Activated CD8-positive, alpha-beta memory T cell treated with anti-CD3 and anti-CD28 coated beads, Interleukin-2, amount 50 U/mL, for 1 hour (primary cell): ENCODE measurements around the gene TBC1D7.
"Not testable (repeated sequence)": the region's sequence is repeated elsewhere in the genome, so short reads cannot be mapped to it uniquely, and the experiment has no call there.

Experiments
- DNase-seq: peaks from one replicate; pipeline ENCODE4 v3.0.0-alpha.2; 2020; ENCODE audit errors: extremely low read depth

TBC1D7 gene

DNA sequence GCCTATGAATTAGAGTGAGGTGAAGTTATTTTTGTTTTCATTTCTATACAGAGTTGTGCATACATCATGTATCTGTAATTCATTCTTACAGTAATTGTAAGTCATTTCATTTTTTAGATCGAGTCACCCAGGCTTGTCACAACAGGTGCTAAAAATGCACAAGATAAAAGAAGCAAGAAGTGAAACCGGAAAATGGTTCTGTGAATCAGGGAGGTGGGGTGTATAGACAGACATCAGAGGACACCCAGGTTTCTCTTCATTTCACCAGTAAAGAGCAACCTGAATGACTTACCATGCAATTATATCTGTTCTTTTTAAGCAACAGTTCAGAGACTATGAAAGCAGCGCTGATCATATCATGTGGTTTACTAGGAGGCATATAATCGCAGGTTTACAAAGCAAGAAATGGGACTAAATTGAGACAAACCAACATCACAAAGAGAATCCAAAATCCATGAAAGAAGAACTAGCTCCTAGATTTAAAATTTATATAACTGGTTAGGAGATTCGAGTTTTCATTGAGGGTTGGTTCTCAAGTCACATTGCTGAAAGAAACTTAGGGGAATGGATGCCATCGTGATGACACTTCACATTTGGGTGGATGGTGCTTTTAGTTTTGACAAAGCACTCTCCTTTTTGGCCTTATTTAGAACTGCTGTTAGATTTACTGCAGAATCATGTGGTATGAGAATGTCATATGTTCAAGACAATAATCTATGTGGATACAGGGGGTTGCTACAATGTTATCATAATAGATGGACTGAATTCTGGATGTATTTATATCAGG lies 27.9 kb upstream of the TBC1D7 start:
- DNase-seq = no peak

DNA sequence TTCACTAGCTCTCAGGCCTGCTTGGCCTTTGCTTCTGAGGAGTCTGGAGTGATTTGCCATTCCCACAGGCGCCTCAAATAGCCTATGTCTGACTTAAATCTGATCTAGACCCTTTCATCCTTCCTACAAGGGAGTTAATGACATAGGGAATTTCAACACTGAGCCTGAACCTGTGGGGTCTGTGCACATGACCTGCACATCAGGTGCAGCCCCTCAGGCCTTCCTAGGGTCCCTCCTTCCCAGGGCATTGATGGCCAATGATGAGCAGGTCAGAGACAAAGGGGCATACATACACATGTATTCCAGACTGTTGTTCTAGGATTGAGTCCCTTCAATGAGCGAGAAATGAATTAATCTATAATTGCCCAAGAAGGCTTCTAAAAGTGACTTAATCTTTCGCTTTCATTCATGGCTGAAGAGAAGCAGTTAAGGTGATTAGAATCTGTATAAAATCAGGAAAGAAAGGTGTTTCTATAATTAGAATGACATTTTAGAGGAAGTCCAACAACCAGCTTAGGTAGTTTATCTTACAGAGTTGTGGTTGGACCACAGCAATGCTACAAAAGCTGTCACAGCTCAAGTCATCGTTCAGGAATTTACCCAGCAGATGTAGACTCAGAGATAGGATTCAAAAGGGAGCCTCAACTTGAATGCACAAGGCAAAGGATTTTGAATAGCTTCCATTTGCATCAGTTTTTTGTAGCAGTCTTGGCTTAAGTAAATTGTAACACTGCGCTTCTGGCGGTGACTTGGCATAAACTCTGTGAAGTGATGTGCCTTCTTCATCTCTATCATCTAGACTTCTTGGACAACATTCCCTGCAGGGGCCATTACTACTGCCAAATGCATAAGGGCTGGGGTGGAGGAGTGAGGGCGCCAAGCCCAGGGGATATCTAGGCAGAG lies 27.0 kb upstream of the TBC1D7 start:
- DNase-seq = no peak

DNA sequence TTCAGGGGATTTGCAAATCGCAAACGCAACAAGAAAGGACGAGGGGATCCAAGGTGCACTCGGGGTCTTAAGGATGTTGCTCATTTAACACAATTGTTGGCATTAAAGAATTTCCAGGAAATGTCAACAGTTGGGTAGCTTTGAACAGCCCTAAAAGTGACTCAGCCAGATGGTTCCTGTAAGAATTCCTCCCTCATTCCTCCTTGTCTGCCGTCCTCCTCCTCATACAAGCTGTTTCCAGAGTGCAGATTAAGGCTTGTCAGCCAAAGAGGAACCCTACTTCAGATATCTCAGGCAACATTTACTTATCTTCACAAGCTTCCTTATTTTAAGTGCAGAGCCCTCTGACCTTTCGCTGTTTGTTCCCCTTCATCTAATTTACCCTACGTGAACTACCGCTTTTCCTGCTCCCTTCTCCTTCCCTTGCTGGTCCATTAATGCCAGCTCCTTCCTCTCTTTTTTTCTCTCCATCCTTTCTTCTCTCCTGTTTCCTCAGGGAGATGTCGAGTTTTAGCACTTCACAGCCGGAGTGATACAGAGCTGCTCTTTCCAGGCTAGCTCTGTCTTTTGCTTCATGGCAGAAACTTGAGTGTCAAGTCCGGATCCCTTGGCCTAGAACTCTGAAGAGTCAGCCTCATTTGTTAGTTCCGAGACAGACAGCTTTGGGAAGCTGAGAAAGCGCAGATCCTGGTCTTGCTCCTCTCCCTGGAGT lies 26.1 kb upstream of the TBC1D7 start:
- DNase-seq = no peak

DNA sequence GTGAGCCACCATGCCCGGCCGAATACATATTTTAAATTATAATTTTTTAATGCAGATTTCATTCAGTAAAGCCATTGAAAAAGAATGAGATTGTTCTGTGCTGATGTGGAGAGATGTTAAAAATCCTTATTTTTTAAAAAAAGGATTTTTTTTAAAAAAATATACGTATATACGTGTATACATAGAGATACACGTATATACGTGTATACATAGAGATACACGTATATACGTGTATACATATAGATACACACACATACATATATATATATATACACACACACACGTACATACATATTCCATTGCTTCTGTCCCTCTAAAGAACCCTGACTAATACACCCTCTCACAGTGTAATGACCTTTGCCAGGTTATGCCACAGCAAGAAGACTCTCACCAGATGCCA lies 23.8 kb upstream of the TBC1D7 start:
- DNase-seq = no peak

DNA sequence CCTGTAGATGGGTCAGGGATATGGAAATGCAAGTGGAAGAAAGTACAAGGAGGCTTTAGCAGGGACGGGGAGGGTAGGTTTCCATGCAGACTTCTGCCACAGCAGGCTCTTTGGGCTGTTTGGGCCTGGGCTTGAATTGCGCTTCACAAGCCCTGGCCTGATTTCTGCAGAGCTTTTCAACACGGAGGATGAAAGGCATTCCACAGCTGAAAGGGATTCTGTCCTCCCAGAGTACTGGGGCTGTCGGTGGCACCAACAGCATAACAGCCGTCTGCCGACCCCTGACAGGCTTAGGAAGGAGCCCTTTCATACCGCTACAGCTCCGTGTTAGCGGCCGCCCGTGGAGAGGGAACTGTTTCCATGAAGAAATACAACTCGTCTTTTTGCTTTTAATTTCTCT lies 22.9 kb upstream of the TBC1D7 start:
- DNase-seq = no peak

DNA sequence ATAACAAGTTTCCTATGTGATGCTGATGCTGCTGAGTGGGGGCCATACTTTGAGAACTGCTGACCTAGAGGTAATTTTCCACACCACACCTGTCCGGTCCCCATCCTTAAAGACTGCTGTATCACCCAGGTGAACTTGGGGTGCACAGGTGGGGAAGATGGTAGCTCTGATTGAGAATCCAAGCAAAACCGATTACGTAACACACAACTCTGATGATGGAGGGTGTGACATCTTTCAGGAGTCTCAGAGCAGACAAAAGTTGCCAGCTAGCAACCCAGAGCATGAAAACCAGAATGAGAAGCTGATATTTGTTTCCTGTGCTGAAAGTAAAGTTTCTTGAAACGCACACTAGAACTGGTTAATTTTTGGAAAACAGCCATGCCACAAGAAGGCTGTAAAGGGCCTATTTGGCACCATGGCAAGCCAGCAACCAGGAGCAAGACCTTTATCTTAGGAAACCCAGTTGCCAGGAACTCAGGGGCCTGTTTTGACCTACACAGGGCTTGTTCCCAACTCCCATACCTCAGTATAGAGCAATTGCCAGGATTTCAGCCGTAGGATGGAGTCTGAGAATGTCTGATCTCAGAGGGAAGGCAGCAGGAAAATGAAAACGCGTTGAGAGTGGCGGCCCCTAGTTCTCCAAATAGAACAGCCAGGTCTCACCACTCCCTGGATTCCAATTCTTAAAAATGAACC lies 21.6 kb upstream of the TBC1D7 start:
- DNase-seq = no peak

DNA sequence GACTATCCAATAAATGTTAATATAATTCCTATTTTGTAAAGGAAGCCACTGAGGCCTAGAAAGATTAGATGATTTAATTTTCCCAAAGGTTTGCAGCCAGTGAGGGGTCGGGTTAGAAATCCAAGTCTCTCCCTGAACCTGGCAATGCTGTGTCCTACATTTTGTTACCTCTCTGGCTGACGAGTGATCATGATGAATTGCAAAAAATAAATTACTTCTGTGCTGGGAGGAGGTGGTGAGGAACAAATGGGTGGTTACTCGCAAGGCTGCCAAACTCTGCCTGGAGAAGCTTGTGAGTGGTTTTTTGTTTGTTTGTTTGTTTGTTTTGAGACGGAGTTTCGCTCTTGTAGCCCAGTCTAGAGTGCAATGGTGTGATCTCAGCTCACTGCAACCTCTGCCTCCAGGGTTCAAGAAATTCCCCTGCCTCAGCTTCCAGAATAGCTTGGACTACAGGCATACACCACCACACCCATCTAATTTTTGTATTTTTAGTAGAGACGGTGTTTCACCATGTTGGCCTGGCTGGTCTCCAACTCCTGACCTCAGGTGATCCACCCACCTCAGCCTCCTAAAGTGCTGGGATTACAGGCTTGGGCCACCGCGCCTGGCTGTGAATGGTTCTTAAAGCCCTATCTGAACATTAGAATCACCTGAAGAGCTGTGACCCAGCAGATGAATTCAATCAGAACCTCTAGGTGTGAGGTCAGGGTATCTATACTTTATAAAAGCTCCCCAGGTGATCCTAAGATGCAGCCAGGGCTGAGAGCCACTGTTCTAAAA lies 20.2 kb upstream of the TBC1D7 start:
- no peak for DNase-seq

DNA sequence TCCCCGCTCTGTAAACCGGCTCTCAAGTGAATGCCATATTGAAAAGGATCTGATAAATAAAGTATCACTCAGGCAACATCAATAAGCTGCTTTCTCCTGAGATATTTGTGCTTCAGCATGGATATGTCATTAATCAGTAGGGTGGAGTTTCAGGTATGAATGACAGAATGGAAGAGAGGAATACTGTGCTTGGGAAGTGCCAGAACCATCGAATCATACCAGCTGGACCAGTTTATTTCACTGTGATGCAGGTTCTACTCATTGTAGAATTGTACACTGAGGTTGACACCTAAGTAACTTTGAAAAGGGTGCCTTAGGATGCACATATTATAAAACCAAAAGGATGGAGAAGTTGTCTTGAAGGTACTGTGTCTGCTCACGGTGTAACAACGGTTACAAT lies 17.9 kb upstream of the TBC1D7 start:
- no peak for DNase-seq

DNA sequence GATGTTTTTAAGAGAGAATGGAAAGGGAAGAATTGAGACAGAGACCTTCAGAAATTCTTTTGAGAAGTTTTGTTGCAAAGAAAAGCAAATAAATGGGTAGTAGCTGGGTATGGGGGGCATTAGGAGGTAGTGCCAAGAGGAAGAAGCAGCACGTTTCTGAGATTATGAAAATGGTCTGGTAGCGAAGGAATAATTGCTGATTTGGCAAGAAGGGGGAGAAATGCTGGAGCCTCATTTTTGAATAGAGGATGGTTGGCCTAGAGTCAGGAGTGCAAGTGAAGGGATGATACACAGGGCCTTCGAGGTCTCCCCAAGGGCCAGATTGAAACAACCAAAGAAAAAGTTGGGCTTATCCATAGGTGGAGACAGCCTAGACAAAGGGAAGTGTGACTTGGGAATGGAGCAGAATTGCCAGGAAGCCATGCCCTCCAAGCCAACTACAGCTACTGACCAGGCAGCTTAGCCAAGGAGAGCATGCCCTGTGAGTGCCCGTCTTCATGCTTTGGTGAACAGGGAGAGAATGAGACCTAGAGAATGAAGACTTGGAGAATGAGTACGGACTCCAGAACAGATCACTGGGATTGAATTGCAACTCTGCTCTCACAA lies 14.2 kb upstream of the TBC1D7 start:
- DNase-seq = no peak

DNA sequence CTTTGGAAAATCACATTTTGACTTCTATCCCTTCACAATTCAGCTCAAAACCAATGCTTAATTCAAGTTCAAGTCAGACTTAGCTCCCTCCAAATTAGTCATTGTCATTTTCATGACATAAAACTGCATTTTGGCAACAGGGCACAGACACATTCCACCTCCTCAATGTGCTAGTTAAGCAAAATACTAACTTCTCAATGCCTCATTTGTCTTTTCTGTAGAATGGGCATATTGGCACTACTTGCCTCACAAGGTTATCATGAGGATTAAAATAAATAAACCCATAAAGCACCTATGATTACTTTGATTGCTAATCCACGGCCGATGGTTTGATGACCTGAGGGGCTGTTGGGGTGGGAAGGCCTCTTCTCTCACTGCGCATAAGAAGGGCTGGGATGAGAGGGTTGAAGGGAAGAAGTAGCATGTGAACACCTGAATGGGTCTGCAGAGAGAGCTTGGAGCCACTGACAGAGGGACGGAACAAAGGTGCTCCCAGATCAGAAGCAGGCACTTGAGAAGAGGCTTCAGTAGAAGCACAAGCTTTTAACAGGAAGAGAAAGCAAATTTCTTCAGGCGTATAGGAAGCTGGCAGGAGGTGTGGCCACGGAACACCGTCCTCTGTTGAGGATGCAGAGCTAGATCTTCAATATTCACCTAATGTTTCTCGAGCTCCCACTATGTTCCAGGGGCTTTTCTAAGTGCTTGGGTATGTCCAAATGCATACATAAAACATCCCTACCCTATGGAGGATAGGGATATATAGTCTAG lies 11.7 kb upstream of the TBC1D7 start:
- DNase-seq = no peak

DNA sequence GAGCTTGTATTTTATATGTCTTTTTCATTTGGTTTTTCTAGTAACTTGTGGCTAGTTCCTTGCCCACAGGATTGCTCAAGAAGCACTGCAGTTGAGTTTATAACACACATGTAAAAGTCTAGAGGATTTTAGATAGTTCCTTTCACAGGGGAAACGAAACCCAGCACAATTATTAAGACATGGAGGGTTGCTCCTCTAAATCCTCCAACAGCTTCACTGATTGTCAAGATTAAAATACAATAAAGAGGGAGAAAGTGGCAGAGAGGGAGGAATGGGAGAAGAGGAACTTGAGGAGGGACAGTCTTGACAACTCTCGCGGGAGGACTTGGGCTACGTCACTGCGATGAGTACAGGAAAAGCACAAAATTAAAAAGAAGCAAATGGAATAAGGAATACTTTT lies 9.7 kb upstream of the TBC1D7 start:
- no peak for DNase-seq

DNA sequence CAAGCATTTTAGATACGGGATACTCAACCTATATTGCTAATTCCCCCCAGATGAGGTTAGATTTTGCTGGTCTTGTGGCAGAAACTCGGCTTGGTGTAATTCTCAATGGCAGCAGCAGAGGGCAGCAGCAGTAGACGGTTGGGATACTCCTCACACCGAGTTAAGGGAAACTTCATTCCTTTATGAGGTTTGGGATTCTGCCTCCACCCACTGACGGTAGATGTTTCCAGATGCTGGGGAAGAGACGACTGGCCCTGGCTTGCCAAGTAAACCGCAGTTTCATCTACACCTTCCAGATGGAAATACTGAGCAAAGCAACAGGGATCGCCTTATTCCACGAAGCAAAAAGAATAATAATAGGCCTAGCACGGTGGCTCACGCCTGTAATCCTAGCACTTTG lies 8.2 kb upstream of the TBC1D7 start:
- no peak for DNase-seq

DNA sequence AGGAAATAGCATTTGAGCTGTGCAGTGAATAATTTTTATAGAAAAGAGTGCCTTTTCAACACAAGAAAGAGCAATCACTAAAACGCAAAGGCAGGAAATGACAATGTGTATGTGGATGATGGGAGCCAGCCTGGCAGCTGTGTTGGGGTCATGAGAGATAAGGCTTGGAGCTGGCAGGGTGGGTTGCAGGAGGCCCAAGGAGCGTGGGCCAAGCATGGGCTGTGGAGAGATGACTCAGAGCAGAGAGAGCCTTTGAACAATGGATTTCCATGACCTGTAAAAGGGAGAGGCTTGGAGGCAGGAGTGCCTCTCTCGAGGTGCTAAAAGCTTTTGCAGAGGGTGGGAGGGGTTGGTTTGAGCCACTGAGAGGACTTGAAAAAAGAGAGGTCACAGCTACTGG lies 6.6 kb upstream of the TBC1D7 start:
- DNase-seq = no peak

DNA sequence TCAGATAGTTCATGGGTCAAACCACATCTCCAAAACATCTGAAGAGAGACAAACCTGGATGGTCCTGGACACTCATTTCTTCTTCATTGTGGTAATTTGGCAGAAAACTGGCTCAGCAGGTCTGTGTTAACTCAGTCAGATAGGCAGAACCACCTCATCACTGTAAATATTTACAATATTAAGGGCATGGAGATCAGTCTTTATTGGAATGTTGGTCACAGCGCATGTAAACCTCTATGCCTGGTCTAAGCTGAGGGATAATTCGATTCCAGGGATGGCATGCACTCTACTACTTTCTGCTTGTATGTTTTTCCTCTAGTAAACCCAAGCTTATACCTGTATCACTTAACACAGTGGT lies 4.0 kb upstream of the TBC1D7 start:
- no peak for DNase-seq

DNA sequence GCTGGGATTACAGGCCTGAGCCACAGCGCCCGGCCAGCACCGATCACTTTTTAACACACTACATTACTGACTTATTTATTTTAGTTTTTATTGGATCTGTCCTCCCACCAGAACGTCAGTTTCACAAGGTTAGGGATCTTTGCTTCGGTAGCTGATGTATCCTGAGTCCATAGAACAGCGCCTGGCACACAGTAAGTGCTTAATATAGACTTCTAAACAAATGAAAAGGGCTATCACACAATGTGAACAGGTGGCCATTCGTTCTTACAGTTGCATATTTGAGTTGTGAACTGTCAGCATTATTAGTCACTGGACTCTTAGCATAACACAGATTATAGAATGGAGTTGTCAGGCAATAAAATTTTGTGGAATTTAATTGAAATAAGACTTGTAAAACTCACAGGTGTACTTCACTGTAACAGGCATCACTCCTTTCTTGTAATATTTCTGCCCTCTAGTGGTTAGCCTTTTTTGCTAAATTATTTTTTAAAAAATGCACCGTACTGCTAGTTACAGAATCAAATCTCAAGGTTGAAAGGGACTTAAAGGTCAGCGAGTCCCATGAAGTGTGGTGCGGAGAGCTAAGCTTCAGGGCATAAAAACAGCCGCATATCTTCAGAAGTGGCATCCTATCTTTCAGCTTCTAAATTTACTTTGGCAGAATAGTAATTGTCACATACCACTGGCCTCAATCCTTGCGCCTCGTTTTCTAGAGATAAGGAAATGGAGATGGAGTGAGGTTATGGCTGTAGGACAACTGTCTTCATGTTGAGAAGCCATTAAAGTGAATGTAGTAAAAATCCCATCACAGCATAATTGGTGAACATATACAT lies 3.4 kb upstream of the TBC1D7 start:
- DNase-seq = no peak

DNA sequence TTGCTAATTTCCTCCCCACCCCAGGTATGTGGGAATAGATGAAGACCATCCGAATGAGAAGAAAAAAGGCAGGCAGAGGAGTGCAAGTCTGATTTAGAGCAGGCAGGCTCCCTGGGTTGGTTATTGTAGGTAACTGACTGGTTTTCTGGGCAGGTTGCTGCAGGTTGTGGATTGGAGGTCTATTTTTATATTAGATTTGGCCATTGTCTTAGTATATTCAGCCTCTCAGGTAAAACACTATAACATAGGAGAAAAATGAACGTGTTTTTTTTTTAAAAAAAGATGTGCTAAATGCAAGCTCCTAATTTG lies 492 bp upstream of the TBC1D7 start:
- DNase-seq = no peak

DNA sequence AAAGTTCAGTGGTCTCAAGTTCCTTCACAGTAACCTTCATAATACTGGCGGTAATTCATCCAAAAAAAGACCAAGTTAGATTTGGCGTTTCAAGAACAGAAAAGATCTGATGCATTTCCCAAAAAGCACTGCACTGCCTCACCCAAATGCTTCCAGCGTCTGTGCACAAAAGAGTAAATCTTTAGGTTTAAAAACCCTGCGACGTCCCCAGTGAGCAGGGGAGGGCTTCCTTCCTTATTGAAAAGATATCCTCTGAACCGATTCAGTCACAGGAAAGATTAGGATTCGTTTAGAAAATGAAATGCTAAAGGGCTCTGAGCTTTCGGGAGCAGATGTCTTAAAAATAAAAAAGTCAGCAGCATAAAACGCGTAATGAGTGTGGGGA lies 654 bp downstream of the TBC1D7 start:
- no peak for DNase-seq

DNA sequence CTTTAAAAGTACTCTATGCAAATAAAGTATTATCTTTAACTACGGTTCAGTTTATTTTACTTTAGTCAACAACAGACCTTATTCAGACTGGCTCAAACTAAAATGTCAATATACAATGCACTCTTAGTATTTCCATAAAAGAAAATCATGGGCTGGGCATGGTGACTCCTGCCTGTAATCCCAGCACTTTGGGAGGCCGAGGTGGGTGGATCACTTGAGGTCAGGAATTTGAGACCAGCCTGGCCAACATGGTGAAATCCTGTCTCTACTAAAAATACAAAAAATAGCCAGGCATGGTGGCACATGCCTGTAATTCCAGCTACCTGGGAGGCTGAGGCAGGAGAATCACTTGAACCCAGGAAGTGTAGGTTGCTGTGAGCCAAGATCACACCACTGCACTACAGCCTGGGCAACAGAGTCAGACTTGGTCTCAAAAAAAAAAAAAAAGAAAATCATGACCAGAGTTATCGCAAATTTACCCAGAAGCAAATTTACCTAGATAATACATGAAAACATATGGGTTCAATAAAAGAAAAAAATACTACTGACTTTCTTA lies 2.2 kb downstream of the TBC1D7 start:
- not testable (repeated sequence) for DNase-seq
